Neural progenitor cell (in vitro differentiated cells): Measurements from ENCODE around the gene CREBBP.

ENCODE experiments used
- EZH2phosphoT487 ChIP-seq: fragments of 200-600 bp; sonication (generic); IDR thresholded peaks from 2 replicates; pipeline ENCODE4 v1.6.1; 2017; ENCODE audit warnings: antibody characterized with exemption
- TF ChIP-seq, protein P1 (sequence below): fragments of 200-600 bp; sonication (generic); IDR thresholded peaks from 2 replicates; pipeline ENCODE4 v1.5.1; 2017; ENCODE audit warnings: antibody characterized with exemption, mild to moderate bottlenecking

DNA sequence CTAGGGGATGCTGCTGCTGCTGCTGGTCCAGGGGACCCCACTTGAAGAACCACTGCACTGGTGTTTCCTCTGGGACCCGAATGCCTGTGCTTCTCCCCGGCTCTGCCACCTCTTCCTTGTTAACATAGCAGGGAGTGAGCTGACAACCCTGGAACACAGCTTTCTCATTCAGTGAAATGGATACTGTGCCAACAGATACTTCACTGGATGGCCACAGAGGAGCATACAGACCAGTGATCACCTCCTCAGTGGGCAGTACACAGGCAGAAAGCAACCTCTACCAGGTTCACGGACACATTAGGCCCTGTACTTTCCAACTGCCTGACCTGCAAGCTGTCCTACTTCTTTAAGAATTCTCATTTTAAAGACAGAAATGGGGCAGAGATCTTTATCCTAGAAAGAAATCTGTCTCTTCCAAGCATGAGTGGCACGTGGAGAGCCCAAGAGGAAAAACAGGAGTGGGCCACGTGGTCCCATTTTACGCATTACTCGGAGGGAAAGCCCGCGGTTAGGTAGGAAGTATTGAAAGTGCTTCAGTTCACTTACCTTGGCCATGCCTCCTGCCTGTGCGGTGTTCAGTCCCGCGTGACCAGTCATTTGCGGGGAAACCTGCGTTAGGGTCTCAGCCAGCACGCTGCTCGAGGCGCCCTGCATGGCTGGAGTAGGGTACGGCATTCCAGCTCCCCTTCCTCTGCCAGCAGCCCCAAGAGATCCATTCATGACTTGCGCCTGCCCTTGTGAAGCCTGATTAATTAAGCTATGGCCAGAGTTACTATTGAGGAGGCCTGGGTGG, 30.6 kb downstream of the CREBBP start:
- TF ChIP-seq, protein P1, sequence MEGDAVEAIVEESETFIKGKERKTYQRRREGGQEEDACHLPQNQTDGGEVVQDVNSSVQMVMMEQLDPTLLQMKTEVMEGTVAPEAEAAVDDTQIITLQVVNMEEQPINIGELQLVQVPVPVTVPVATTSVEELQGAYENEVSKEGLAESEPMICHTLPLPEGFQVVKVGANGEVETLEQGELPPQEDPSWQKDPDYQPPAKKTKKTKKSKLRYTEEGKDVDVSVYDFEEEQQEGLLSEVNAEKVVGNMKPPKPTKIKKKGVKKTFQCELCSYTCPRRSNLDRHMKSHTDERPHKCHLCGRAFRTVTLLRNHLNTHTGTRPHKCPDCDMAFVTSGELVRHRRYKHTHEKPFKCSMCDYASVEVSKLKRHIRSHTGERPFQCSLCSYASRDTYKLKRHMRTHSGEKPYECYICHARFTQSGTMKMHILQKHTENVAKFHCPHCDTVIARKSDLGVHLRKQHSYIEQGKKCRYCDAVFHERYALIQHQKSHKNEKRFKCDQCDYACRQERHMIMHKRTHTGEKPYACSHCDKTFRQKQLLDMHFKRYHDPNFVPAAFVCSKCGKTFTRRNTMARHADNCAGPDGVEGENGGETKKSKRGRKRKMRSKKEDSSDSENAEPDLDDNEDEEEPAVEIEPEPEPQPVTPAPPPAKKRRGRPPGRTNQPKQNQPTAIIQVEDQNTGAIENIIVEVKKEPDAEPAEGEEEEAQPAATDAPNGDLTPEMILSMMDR: no peak
- no peak for TF ChIP-seq EZH2phosphoT487
